SU-DHL-6 (cell line): ENCODE results near the gene PIK3R6.

Experiments
- H2AFZ ChIP-seq: fragments of 200-600 bp; sonication (generic); 2 replicates; pipeline ENCODE4 v1.6.1; 2014; ENCODE audit warnings: low read depth, mild to moderate bottlenecking, moderate library complexity, mixed read lengths, antibody characterized with exemption, low read length; ENCODE audit not compliant: severe bottlenecking
- H3F3A ChIP-seq: fragments of 200-600 bp; shearing (Covaris generic); 2 replicates; pipeline ENCODE4 v1.6.0; 2016; ENCODE audit warnings: antibody characterized with exemption, mild to moderate bottlenecking; ENCODE audit not compliant: insufficient read depth
- H3K27ac ChIP-seq: fragments of 200-600 bp; sonication (generic); 2 replicates; pipeline ENCODE4 v1.5.1; 2016; ENCODE audit warnings: low read depth, mild to moderate bottlenecking, low read length, moderate library complexity, mixed read lengths
- H3K27me3 ChIP-seq: fragments of 200-600 bp; sonication (generic), shearing (Covaris generic); 2 replicates; pipeline ENCODE4 v1.6.0; 2014; ENCODE audit warnings: mild to moderate bottlenecking, low read length
- H3K36me3 ChIP-seq: fragments of 200-600 bp; sonication (generic); 2 replicates; pipeline ENCODE4 v1.6.1; 2014; ENCODE audit warnings: mild to moderate bottlenecking, low read length, mixed read lengths
- H3K4me2 ChIP-seq: fragments of 300-600, 200-600 bp; shearing (Covaris generic), sonication (generic); 2 replicates; pipeline ENCODE4 v1.6.0; 2014; ENCODE audit warnings: low read length, low read depth, mild to moderate bottlenecking; ENCODE audit not compliant: poor library complexity, severe bottlenecking
- H3K4me3 ChIP-seq: fragments of 200-600 bp; sonication (generic); 2 replicates; pipeline ENCODE4 v1.5.1; 2014; ENCODE audit warnings: antibody characterized with exemption, low read length, mild to moderate bottlenecking, mixed read lengths; ENCODE audit not compliant: insufficient read depth, poor library complexity, severe bottlenecking
- H3K79me2 ChIP-seq: fragments of 200-600 bp; sonication (generic); 2 replicates; pipeline ENCODE4 v1.6.1; 2014; ENCODE audit warnings: mild to moderate bottlenecking, low read length, moderate library complexity; ENCODE audit not compliant: insufficient read depth
- H3K9ac ChIP-seq: fragments of 200-600 bp; sonication (generic); 2 replicates; pipeline ENCODE4 v1.7.0; 2014; ENCODE audit warnings: mild to moderate bottlenecking, low read length
- H3K9me2 ChIP-seq: fragments of 200-600 bp; sonication (generic); replicated peaks from 2 replicates; pipeline ENCODE4 v1.6.1; 2014; ENCODE audit warnings: low read length; ENCODE audit not compliant: insufficient read depth
- H3K9me3 ChIP-seq: fragments of 200-600 bp; sonication (generic); 2 replicates; pipeline ENCODE4 v1.6.1; 2014; ENCODE audit warnings: low read length, mixed read lengths; ENCODE audit not compliant: insufficient read depth
- H4K20me1 ChIP-seq: fragments of 200-600 bp; sonication (generic); 2 replicates; pipeline ENCODE4 v1.6.1; 2014; ENCODE audit warnings: low read depth, mild to moderate bottlenecking, antibody characterized with exemption, low read length, moderate library complexity, mixed read lengths
- EZH2phosphoT487 ChIP-seq: fragments of 200-600 bp; sonication (generic), shearing (Covaris generic); conservative IDR thresholded peaks from 2 replicates; pipeline ENCODE4 v1.6.1; 2018; ENCODE audit warnings: mild to moderate bottlenecking, antibody characterized with exemption, low read length, moderate library complexity, mixed read lengths
- TF ChIP-seq, protein P1 (sequence below): fragments of 200-600 bp; sonication (generic); IDR thresholded peaks from one replicate; pipeline ENCODE4 v1.5.1; 2017; ENCODE audit warnings: antibody characterized with exemption, mild to moderate bottlenecking, low read length, moderate library complexity; ENCODE audit not compliant: insufficient read depth, poor library complexity, severe bottlenecking

The PIK3R6 gene

DNA sequence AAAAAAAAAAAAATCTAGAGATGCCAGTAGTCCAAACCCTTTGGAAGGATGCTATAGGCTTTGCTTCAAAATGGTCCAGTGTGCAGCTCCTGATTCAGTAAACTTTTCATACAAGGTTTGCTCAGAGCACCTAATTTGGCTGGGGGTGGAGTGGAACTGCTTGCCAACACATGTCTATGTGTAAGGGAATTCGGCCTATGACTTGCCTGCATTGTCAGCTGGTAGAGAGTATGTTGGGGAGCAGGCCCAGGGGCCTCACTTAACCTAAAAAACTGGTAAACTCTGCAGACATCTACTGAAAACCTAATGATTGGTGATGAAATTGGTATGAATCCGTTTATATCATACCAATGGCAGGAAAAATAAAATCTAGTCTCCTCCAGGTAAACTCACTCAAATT, 66.8 kb downstream of the PIK3R6 start:
- Histone ChIP-seq H3K27me3 (no peaks in the 10 kb centered on the region), H3K27ac (no peak overlapping the region), H3F3A (no peaks in the 10 kb centered on the region), H2AFZ (no peak overlapping the region), H3K79me2 (no peaks in the 10 kb centered on the region), H3K36me3 (no peaks in the 10 kb centered on the region), H3K9me3 (no peaks in the 10 kb centered on the region), H4K20me1 (no peaks in the 10 kb centered on the region), H3K9ac (no peak overlapping the region), H3K4me3 (no peak overlapping the region), H3K9me2 (no peaks in the 10 kb centered on the region), H3K4me2 (no peak overlapping the region)
- TF ChIP-seq, protein P1, sequence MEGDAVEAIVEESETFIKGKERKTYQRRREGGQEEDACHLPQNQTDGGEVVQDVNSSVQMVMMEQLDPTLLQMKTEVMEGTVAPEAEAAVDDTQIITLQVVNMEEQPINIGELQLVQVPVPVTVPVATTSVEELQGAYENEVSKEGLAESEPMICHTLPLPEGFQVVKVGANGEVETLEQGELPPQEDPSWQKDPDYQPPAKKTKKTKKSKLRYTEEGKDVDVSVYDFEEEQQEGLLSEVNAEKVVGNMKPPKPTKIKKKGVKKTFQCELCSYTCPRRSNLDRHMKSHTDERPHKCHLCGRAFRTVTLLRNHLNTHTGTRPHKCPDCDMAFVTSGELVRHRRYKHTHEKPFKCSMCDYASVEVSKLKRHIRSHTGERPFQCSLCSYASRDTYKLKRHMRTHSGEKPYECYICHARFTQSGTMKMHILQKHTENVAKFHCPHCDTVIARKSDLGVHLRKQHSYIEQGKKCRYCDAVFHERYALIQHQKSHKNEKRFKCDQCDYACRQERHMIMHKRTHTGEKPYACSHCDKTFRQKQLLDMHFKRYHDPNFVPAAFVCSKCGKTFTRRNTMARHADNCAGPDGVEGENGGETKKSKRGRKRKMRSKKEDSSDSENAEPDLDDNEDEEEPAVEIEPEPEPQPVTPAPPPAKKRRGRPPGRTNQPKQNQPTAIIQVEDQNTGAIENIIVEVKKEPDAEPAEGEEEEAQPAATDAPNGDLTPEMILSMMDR: no peak
- no peak for TF ChIP-seq EZH2phosphoT487

- Histone ChIP-seq H3K36me3 (no peaks in the 10 kb centered on the region), H2AFZ (no peak overlapping the region), H3K9ac (no peak overlapping the region)
These were observed 67.8 kb downstream of the PIK3R6 start for GRCh38 chr17:8799570-8800212.

DNA sequence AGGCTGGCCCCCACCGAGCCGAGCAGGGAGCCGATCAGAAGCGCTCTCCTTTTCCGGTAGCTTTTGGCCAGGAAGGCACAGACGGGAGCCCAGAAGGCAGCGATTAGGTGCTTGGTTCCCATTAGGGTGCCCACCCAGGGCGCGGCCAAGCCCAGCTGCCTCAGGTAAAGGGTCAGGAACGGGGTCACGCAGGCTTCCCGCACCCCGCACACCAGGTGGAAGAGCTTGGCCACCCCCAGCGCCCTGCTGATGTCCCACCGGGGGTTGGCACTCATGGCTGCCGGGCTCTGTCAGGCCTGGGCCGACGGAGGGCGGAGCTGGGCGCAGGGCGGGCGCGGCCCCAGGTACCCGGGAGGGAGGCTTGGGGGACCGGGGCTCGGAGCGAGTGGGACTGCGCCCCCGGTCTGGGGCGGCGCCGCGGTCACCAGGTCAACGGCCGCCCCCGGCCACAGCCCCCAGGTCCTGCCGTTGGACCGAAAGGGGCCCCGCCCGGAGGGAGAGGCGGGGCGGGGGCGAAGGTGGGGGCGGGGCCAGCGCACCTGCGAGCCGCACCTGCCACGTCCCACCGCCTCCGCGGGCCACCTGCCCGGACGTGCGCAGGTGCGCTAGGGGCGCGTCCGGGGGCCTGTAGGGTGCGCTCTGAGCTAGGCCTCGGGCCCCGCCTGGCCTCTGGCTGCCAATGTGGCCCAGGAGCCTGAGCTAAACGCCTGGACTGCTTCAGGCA, 68.5 kb downstream of the PIK3R6 start, which contains the start of gene MFSD6L:
TSS of gene MFSD6L (minus strand) at position 520 of the 724 bp plus-strand sequence. CDS start at position 275, 245 bp downstream.
- no peaks in the 10 kb centered on the region for H3K27me3 ChIP-seq

More at GRCh38 chr17:8799570-8800212, 67.8 kb downstream of the PIK3R6 start:
- H3K27me3 ChIP-seq: no peaks in the 10 kb centered on the region
- H3K9me2 ChIP-seq: no peaks in the 10 kb centered on the region
- H3K9me3 ChIP-seq: no peaks in the 10 kb centered on the region
- H3K4me2 ChIP-seq: no peak overlapping the region
- TF ChIP-seq, protein P1: no peak
- TF ChIP-seq EZH2phosphoT487: no peak
- no peaks in the 10 kb centered on the region for H3K79me2 ChIP-seq
- H3K27ac ChIP-seq: no peak overlapping the region
- no peaks in the 10 kb centered on the region for H4K20me1 ChIP-seq
- H3K4me3 ChIP-seq: no peak overlapping the region
- no peaks in the 10 kb centered on the region for H3F3A ChIP-seq

More for the DNA sequence above, 68.5 kb downstream of the PIK3R6 start, which contains the start of gene MFSD6L:
- TF ChIP-seq, protein P1: no peak
- TF ChIP-seq EZH2phosphoT487: no peak
- Histone ChIP-seq H4K20me1 (no peaks in the 10 kb centered on the region), H3K36me3 (no peaks in the 10 kb centered on the region), H2AFZ (no peak within 1 kb of the TSS), H3K4me2 (no peak within 1 kb of the TSS), H3K9me3 (no peaks in the 10 kb centered on the region), H3K4me3 (no peak within 1 kb of the TSS), H3K79me2 (no peaks in the 10 kb centered on the region), H3K9ac (no peak within 1 kb of the TSS), H3K9me2 (no peaks in the 10 kb centered on the region), H3F3A (no peaks in the 10 kb centered on the region), H3K27ac (no peak within 1 kb of the TSS)
